Colonic mucosa (tissue), 4 donors: ENCODE results near the gene NOL4L. TPM values are rescaled to one million over a fixed set of nuclear protein-coding genes. Genes with fewer than 3 reads are reported as not detected.

Experiments
- DNase-seq: peaks from one replicate; pipeline ENCODE4 v3.0.0-alpha.2; 2020
- H3K27ac ChIP-seq: fragments of 200-600 bp; one replicate; pipeline ENCODE4 v1.8.0; 2021
- H3K27me3 ChIP-seq: fragments of 200-600 bp; one replicate; pipeline ENCODE4 v1.8.0; 2021
- H3K36me3 ChIP-seq: fragments of 200-600 bp; one replicate; pipeline ENCODE4 v1.8.0; 2021
- H3K4me1 ChIP-seq: fragments of 200-600 bp; one replicate; pipeline ENCODE4 v1.8.0; 2021; ENCODE audit warnings: mild to moderate bottlenecking
- H3K4me3 ChIP-seq: fragments of 200-600 bp; one replicate; pipeline ENCODE4 v1.8.0; 2021
- H3K9ac ChIP-seq, 2 donors: one replicate each; pipeline ENCODE4 v1.7.0; 2013; ENCODE audit warnings: control low read depth in 2 of 2, low read depth in 2 of 2, low read length in 2 of 2
- H3K9me3 ChIP-seq: fragments of 200-600 bp; one replicate; pipeline ENCODE4 v1.8.0; 2021
- intact Hi-C: fragments of 100-400 bp; cut with DNase I; formaldehyde crosslinking; loops from one replicate; pipeline ENCODE4 v1.14.1; 2022
- total RNA-seq, 2 donors: library from RNA; stranded (reverse); fragmentation: NEBNext Ultra II Directional in 1 of 2; extraction: Animal tissue kit (Norgen Biotek cat#: 25700) in 1 of 2; gene quantifications; one replicate each; pipeline ENCODE4 v1.2.1, GENCODE V29; 2021
- TF ChIP-seq, protein P1 (sequence below): fragments of 200-600 bp; IDR thresholded peaks from one replicate; pipeline ENCODE4 v1.8.0; 2022; ENCODE audit warnings: antibody characterized with exemption, mild to moderate bottlenecking
- donor health status: healthy.
- donor health status: DM: no; HTN: no; CAD: no.
- donor health status: DM: no; HTN: no; CAD: no.

NOL4L gene
- total RNA-seq, 2 donors from 2014 or later, result 54.2 to 58.0 TPM

DNA sequence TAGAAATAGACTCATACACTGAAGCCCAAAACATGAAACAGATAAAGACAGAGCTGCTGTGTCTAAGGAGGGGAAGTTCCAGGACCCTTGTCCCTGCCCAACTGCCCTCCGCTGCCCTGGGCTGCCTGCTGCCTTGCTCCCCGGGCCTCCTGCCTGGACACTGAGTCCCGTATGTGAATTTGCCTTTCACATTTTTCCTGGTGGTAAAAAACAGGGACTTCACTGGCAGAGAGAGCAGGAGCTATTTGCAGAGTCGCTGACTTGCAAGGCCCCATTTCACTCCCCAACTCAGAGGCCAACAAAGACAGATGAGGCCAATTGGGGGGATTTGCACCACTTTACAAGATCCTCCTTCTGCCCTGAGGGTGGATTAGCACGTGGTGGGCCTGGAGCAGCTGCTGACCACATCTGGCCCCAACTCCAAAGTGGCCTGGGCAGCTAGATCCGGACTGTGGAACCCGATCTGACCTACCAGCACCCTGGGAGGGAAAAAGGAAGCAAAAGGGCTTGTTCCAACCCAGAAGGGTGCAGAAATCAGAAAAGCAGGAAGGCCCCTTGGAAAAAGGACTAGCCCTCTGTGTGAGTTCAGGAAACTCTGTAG, 61.4 kb downstream of the NOL4L start:
- Histone ChIP-seq H3K4me3 (no peak overlapping the region), H3K9ac (no peak overlapping the region), H3K36me3 (no peaks in the 10 kb centered on the region), H3K27me3 (no peaks in the 10 kb centered on the region), H3K9me3 (no peaks in the 10 kb centered on the region), H3K27ac (no peak overlapping the region), H3K4me1 (no peaks in the 10 kb centered on the region)
- TF ChIP-seq, protein P1, sequence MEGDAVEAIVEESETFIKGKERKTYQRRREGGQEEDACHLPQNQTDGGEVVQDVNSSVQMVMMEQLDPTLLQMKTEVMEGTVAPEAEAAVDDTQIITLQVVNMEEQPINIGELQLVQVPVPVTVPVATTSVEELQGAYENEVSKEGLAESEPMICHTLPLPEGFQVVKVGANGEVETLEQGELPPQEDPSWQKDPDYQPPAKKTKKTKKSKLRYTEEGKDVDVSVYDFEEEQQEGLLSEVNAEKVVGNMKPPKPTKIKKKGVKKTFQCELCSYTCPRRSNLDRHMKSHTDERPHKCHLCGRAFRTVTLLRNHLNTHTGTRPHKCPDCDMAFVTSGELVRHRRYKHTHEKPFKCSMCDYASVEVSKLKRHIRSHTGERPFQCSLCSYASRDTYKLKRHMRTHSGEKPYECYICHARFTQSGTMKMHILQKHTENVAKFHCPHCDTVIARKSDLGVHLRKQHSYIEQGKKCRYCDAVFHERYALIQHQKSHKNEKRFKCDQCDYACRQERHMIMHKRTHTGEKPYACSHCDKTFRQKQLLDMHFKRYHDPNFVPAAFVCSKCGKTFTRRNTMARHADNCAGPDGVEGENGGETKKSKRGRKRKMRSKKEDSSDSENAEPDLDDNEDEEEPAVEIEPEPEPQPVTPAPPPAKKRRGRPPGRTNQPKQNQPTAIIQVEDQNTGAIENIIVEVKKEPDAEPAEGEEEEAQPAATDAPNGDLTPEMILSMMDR, result no peak
- intact Hi-C loops, result loop anchor here (2.0 to 10.0 kb wide), 2 partner anchors 129 to 251 kb away; no protein-coding TSS in a partner anchor
- DNase-seq, result no peak

- intact Hi-C loops, result loop anchor here (2.0 to 10.0 kb wide), 2 partner anchors 130 to 252 kb away; no protein-coding TSS in a partner anchor
- Histone ChIP-seq H3K4me1 (no peaks in the 10 kb centered on the region), H3K27ac (no peak overlapping the region), H3K4me3 (no peak overlapping the region), H3K9ac (no peak overlapping the region), H3K36me3 (no peaks in the 10 kb centered on the region), H3K9me3 (no peaks in the 10 kb centered on the region), H3K27me3 (no peaks in the 10 kb centered on the region)
- DNase-seq, result no peak
- TF ChIP-seq, protein P1, result no peak
Measured at GRCh38 chr20:32522776-32523612, 62.1 kb downstream of the NOL4L start.

GRCh38 chr20:32522526-32522775, 62.7 kb downstream of the NOL4L start:
- DNase-seq, result no peak
- no peaks in the 10 kb centered on the region for H3K36me3 ChIP-seq
- intact Hi-C loops, result loop anchor here (2.0 to 10.0 kb wide), 2 partner anchors 130 to 252 kb away; no protein-coding TSS in a partner anchor
- H3K9me3 ChIP-seq, result no peaks in the 10 kb centered on the region
- no peaks in the 10 kb centered on the region for H3K4me1 ChIP-seq
- no peaks in the 10 kb centered on the region for H3K27me3 ChIP-seq
- H3K9ac ChIP-seq, result no peak overlapping the region
- TF ChIP-seq, protein P1, result no peak
- no peak overlapping the region for H3K4me3 ChIP-seq
- H3K27ac ChIP-seq, result no peak overlapping the region

DNA sequence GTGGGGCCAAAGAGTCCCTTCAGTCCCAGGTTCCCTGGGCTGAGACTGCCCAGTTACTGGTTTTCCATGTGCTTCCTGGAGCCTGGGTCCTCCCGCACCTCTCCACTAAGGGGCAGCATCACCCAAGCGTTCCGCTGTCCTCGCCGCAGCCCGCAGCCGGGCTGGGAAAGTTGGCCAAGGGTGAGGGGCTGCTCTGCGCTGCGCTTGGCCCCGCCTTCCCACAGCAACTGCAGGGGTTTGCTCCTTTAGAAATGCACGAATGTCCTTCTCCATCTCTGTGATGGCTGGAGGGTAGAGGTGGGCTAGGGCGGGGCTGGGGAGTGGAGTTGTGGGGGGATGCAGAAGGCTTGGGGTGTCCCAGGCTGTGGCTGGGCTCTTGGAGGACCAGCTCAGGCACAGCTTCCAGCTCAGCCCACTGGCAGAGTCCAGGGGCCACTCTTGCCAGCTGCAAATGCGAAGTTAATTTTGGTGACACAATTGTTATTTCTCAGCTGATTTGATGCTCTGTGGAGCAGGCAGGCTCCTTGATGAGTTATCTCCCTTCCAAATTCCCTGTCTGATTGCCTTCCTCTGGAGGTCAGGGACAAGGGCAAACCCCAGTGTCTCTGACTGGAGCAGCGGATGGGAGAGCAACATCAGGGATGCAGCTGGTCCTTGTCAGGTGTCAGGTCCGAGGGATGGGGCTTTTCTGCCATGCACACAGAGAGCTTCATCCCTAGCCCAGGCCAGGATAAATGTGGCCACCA, 63.2 kb downstream of the NOL4L start:
- Histone ChIP-seq H3K27me3 (no peaks in the 10 kb centered on the region), H3K4me3 (no peak overlapping the region), H3K4me1 (no peaks in the 10 kb centered on the region), H3K36me3 (no peaks in the 10 kb centered on the region), H3K27ac (no peak overlapping the region), H3K9ac (no peak overlapping the region), H3K9me3 (no peaks in the 10 kb centered on the region)
- TF ChIP-seq, protein P1, result peak; percentile 76
- DNase-seq, result peak; percentile 69
- intact Hi-C loops, result loop anchor here (2.0 to 10.0 kb wide), 2 partner anchors 131 to 253 kb away; no protein-coding TSS in a partner anchor

- intact Hi-C loops, result loop anchor here (10.0 kb wide), 1 partner anchor 254 kb away; no protein-coding TSS in a partner anchor
- no peak for DNase-seq
- Histone ChIP-seq H3K27ac (no peak overlapping the region), H3K4me3 (no peak overlapping the region), H3K9ac (no peak overlapping the region), H3K4me1 (no peaks in the 10 kb centered on the region), H3K36me3 (no peaks in the 10 kb centered on the region), H3K27me3 (no peaks in the 10 kb centered on the region), H3K9me3 (no peaks in the 10 kb centered on the region)
- TF ChIP-seq, protein P1, result no peak
Measured at GRCh38 chr20:32520927-32521203, 64.3 kb downstream of the NOL4L start.
